ENCODE data around the gene PGAP6. TPM values are rescaled to one million over a fixed set of nuclear protein-coding genes. Genes with fewer than 3 reads are reported as not detected.

The PGAP6 gene
- total RNA-seq, 1 donor from 2014 or later = 56.0 TPM

DNA sequence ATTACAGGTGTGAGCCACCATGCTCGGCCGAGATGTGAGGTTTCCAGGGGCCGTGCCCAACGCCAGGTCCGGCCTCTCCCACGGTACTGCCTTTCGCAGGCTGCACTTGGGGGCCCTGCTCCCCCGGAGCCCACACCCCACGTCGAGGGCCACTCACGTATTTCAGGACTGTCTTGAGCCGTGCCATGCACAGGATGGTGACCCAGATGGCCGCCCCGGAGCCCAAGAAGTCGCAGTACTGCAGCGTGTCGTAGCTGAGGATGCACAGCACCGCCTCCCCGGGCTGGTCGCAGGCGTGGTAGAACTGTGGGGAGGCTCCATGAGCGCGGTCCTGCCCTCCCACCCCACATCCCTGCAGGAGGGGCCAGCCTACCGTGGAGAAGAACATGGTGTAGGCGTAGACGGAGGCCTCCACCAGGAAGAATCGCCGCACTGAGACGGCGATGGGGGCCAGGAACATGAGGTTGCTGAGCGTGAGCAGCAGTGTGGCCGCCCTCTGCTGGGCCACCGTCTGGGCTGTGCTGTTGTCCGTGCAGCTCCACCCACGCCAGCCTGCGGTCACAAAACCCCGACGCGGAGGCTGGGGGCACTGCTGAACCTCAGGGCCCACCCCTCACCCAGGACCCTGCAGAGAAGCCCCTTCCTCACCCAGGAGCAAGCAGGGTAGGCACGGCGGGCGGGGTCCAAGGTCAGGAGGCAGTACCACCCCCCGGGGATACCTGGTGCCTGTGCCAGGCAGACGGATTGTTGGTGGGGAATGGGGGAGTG lies 7.7 kb downstream of the PGAP6 start:
- no peaks in the 10 kb centered on the region for H3K9me3 Mint-ChIP-seq
- H3K4me1 Mint-ChIP-seq (ENCODE audit: unreplicated experiment) = peaks cover 7% of the 10 kb centered on the region
- no peak overlapping the region for H3K4me3 Mint-ChIP-seq
- H3K36me3 Mint-ChIP-seq = no peaks in the 10 kb centered on the region
- H3K27ac Mint-ChIP-seq = no peak overlapping the region
- H3K27me3 Mint-ChIP-seq = no peaks in the 10 kb centered on the region
- TF ChIP-seq, protein P1, sequence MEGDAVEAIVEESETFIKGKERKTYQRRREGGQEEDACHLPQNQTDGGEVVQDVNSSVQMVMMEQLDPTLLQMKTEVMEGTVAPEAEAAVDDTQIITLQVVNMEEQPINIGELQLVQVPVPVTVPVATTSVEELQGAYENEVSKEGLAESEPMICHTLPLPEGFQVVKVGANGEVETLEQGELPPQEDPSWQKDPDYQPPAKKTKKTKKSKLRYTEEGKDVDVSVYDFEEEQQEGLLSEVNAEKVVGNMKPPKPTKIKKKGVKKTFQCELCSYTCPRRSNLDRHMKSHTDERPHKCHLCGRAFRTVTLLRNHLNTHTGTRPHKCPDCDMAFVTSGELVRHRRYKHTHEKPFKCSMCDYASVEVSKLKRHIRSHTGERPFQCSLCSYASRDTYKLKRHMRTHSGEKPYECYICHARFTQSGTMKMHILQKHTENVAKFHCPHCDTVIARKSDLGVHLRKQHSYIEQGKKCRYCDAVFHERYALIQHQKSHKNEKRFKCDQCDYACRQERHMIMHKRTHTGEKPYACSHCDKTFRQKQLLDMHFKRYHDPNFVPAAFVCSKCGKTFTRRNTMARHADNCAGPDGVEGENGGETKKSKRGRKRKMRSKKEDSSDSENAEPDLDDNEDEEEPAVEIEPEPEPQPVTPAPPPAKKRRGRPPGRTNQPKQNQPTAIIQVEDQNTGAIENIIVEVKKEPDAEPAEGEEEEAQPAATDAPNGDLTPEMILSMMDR (conservative IDR thresholded peaks at IDR 0.05) = no peak
- no peak for DNase-seq (ENCODE audit: extremely low spot score, unreplicated experiment)

DNA sequence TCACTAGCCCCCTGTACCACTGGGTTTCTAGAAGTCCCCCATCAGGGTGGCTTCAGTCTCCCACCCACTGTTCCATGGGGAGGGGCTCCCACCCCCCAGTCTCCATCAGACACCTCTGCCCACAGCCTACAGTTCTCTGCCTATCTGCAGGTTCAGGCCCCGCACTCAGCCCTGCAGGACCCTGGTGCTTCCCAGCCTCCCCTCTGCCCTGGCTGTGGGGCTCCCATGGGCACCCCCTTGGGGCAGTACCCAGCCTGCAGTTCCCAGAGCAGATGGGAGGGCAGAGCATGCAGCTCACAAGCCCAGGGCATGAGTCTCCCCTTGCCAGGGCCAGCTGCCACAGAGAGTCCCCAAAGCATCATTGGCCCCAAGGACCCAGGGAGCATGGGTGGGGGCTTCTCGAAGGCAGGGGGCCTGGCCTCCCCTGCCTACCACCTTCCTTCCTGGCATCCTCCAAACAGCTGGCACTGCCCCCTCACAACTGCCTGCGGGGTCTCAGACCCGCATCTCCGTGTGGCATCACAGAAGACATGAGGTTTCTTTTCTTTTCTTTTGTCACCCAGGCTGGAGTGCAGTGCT lies 8.7 kb downstream of the PGAP6 start:
- no peaks in the 10 kb centered on the region for H3K9me3 Mint-ChIP-seq
- no peak overlapping the region for H3K27ac Mint-ChIP-seq
- H3K4me3 Mint-ChIP-seq = no peak overlapping the region
- H3K27me3 Mint-ChIP-seq = no peaks in the 10 kb centered on the region
- TF ChIP-seq, protein P1 (conservative IDR thresholded peaks at IDR 0.05) = no peak
- H3K4me1 Mint-ChIP-seq (ENCODE audit: unreplicated experiment) = peaks cover 7% of the 10 kb centered on the region
- no peaks in the 10 kb centered on the region for H3K36me3 Mint-ChIP-seq
- DNase-seq (ENCODE audit: extremely low spot score, unreplicated experiment) = no peak

DNA sequence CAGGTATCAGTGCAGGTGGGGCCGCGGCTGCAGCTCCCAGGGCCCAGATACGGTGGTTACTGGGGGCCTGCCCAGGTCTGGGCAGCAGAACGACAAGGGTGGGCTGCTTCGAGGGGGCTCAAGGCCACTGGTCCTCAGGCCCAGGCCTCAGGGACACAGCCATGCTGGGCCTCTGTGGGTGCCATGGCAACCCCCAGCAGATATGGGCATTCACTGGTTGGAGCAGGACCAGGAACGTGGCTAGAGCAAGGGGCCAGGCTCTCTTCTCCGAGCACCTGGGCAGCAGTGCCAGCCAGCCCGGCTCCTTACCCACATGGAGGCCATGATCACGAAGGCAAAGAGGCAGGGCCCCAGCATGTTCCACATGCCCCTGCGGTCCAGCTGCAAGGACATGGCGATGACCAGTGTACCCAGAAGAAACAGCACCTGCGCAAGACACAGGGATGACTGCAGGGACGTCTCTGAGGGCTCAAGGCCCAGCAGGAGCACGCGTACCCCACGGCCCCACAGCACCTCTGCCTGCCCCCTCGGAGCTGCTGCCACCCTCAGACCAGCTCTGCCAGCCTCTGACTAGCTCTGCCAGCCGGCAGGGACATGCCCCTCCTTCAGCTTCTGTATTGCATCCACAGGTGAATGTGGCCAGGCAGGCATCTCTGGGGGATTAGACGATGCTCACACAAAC lies 9.3 kb downstream of the PGAP6 start:
- Mint-ChIP-seq H3K27ac (no peak overlapping the region), H3K36me3 (no peaks in the 10 kb centered on the region), H3K9me3 (no peaks in the 10 kb centered on the region), H3K4me1 (ENCODE audit: unreplicated experiment) (peaks cover 7% of the 10 kb centered on the region), H3K27me3 (no peaks in the 10 kb centered on the region), H3K4me3 (no peak overlapping the region)
- DNase-seq (ENCODE audit: extremely low spot score, unreplicated experiment) = no peak
- TF ChIP-seq, protein P1 (conservative IDR thresholded peaks at IDR 0.05) = no peak

DNA sequence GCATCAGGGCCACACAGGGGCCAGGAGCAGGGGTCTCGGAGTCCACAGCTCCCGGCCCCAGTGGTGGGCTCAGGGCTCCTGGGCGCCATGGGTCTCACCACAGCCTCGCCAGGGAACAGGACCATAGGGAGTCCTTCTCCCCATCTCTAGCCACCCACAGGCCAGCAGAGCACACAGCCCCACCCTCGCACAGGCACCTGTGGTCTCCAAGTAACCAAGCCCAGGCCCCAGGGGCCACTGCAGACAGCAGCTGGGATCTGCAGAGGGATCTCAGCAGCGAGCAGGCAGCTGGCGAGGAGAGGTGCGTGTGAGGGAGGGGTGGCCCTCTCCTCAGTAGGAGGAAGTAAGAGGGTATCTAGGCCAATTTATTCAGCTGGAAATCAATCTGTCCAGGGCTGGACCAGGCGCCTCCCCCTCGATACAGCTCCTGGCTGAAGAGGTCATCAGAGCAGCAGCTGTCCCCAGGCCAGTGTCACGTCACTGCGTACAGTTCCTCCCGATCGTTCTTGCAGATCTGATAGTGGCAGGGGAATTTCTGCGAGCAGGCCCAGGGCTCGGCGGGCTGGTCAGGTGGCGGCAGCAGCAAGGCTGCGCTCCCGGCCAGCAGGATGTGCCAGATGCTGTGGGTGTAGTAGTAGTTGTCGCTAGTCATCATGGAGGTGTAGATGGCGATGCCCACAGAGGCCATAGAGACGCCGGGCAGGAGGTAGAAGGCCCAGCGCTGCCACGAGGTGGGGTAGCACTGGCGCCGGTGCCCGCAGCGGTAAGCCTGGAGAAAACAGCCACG lies 10.1 kb downstream of the PGAP6 start:
- peak overlapping the region; percentile 53 for H3K27ac Mint-ChIP-seq
- peaks cover 7% of the 10 kb centered on the region for H3K4me1 Mint-ChIP-seq (ENCODE audit: unreplicated experiment)
- H3K9me3 Mint-ChIP-seq = no peaks in the 10 kb centered on the region
- H3K4me3 Mint-ChIP-seq = no peak overlapping the region
- peaks cover 3% of the 10 kb centered on the region for H3K36me3 Mint-ChIP-seq
- no peaks in the 10 kb centered on the region for H3K27me3 Mint-ChIP-seq
- DNase-seq (ENCODE audit: extremely low spot score, unreplicated experiment) = no peak
- TF ChIP-seq, protein P1 (conservative IDR thresholded peaks at IDR 0.05) = no peak

DNA sequence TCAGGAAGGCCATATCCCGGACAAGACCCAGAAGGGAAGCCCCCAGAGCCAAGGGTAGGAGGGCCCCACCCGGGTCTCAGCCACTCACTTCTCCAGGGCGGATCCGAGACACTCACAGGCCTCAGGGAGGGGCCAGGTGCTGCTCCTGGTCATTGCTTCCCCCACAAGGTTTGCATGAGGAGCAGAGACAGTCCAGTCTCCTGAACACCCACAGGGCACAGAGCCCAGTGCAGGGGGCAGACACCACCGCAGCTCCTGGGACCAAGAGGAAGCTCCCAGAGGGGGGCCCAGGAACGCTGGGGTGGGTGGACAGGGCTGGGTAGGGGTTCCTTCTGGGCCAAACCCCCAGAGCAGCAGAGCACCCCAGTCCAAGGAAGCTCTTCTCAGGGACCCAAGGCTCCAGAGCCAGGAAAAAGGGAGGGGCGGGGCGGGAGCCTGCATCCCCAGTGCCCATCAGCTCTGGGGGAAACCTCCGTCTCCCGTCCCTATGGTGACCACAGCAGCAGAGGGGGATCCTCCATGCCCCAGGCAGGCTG lies 10.7 kb downstream of the PGAP6 start:
- no peaks in the 10 kb centered on the region for H3K9me3 Mint-ChIP-seq
- H3K27ac Mint-ChIP-seq = peak overlapping the region; percentile 86
- TF ChIP-seq, protein P1 (conservative IDR thresholded peaks at IDR 0.05) = no peak
- peaks cover 3% of the 10 kb centered on the region for H3K36me3 Mint-ChIP-seq
- peaks cover 7% of the 10 kb centered on the region for H3K4me1 Mint-ChIP-seq (ENCODE audit: unreplicated experiment)
- H3K27me3 Mint-ChIP-seq = no peaks in the 10 kb centered on the region
- DNase-seq (ENCODE audit: extremely low spot score, unreplicated experiment) = no peak
- peak overlapping the region; percentile 89 for H3K4me3 Mint-ChIP-seq
